Fibroblast of lung (primary cell): ENCODE measurements around the gene RNPEPL1. TPM values are rescaled to one million over a fixed set of nuclear protein-coding genes. Genes with fewer than 3 reads are reported as not detected.

Source experiments
- DNase-seq, 2 donors: peaks; one replicate each; pipeline versions ENCODE4 v3.0.0 to v3.0.0-alpha.2; 2010; ENCODE audit warnings: low read depth in 2 of 2
- H2AFZ ChIP-seq: 2 replicates; pipeline ENCODE4 v1.5.1; 2012; ENCODE audit warnings: low read length, control low read depth, inconsistent platforms
- H3K27ac ChIP-seq: 2 replicates; pipeline ENCODE4 v1.5.1; 2011; ENCODE audit warnings: low read length, control low read depth; ENCODE audit not compliant: insufficient read depth
- H3K27me3 ChIP-seq: 2 replicates; pipeline ENCODE4 v1.5.1; 2011; ENCODE audit warnings: mild to moderate bottlenecking, low read length; ENCODE audit not compliant: control insufficient read depth, insufficient read depth
- H3K36me3 ChIP-seq: 2 replicates; pipeline ENCODE4 v1.5.1; 2011; ENCODE audit warnings: low read length; ENCODE audit not compliant: control insufficient read depth, insufficient read depth
- H3K4me1 ChIP-seq: 2 replicates; pipeline ENCODE4 v1.5.1; 2011; ENCODE audit warnings: low read length; ENCODE audit not compliant: control insufficient read depth, insufficient read depth; ENCODE audit errors: extremely low read depth
- H3K4me2 ChIP-seq: 2 replicates; pipeline ENCODE4 v1.5.1; 2011; ENCODE audit warnings: low read length, control low read depth; ENCODE audit not compliant: insufficient read depth; ENCODE audit errors: extremely low read depth
- H3K4me3 ChIP-seq, 4 experiments: fragments of 200-600 bp in 1 of 4; sonication (generic) in 1 of 4; replicated peaks in 1 of 4; 2 replicates each; pipeline ENCODE4 v1.5.1; 2011 to 2016; ENCODE audit warnings: low read length in 4 of 4, low read depth in 3 of 4, mild to moderate bottlenecking in 3 of 4, control low read depth in 2 of 4, inconsistent platforms in 1 of 4, mixed read lengths in 1 of 4; ENCODE audit not compliant: insufficient read depth in 1 of 4; ENCODE audit errors: control extremely low read depth in 1 of 4
- H3K79me2 ChIP-seq: 2 replicates; pipeline ENCODE4 v1.5.1; 2012; ENCODE audit warnings: mild to moderate bottlenecking, low read length, inconsistent platforms; ENCODE audit not compliant: control insufficient read depth, insufficient read depth
- H3K9ac ChIP-seq: 2 replicates; pipeline ENCODE4 v1.5.1; 2011; ENCODE audit warnings: mild to moderate bottlenecking, low read length, control low read depth; ENCODE audit not compliant: insufficient read depth
- H3K9me3 ChIP-seq: 2 replicates; pipeline ENCODE4 v1.5.1; 2012; ENCODE audit warnings: low read depth, low read length; ENCODE audit not compliant: control insufficient read depth, insufficient read depth
- H4K20me1 ChIP-seq: 2 replicates; pipeline ENCODE4 v1.5.1; 2011; ENCODE audit warnings: low read length; ENCODE audit not compliant: control insufficient read depth, insufficient read depth; ENCODE audit errors: extremely low read depth
- EZH2 ChIP-seq: IDR thresholded peaks from 2 replicates; pipeline ENCODE4 v1.5.1; 2012; ENCODE audit warnings: low read length, control low read depth, mild to moderate bottlenecking; ENCODE audit errors: missing control alignments
- polyA plus RNA-seq, 2 donors: library from polyadenylated mRNA; depleted of rRNA in 1 of 2; stranded (reverse) in 1 of 2; unstranded in 1 of 2; fragments of >200 nt; gene quantifications; 2 replicates each; pipeline ENCODE4 v1.2.1, GENCODE V29; 2011 to 2012; ENCODE audit warnings: missing spikeins in 1 of 2
- total RNA-seq: library from RNA; depleted of rRNA; stranded (reverse); fragments of >200 nt; gene quantifications from 2 replicates; pipeline ENCODE4 v1.2.1, GENCODE V29; 2014
- TF ChIP-seq, protein P1 (sequence below), 2 donors: IDR thresholded peaks in 1 of 2; conservative IDR thresholded peaks in 1 of 2; 1 replicate in 1 of 2; 2 replicates in 1 of 2; pipeline ENCODE4 v1.5.1; 2011 to 2012; ENCODE audit warnings: low read length in 2 of 2, control low read depth in 1 of 2, inconsistent platforms in 1 of 2, low read depth in 1 of 2, mild to moderate bottlenecking in 1 of 2

RNPEPL1 gene
- total and polyA plus RNA-seq, 2 donors (not counting 1 experiment from before 2014, with no cell fraction given), result 7.9 to 20.6 TPM

DNA sequence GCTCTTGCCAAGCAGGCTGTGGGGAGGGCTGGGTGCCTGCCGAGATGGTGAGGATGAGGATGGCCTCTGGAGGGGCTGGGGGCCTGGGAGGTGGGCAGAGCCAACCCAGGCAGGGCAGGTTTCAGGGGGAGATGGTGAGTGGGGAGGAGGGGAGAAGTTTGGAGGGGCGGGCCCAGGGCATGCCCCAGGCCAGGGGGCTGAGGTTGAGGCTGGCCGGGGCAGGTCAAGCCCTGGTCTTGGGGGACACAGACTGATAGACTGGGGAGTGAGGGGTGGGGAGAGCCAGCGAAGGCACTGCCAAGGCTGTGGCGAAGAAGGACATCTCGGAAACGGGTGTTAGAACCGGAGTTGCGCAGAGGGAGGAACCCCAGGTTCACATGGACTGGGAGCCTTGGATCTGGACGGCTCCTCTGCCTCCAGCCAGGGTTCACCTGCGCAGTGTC, 30.9 kb downstream of the RNPEPL1 start:
- H3K27ac ChIP-seq, result no peak overlapping the region
- H3K79me2 ChIP-seq, result no peaks in the 10 kb centered on the region
- H3K36me3 ChIP-seq, result peaks cover 7% of the 10 kb centered on the region
- H3K9me3 ChIP-seq, result no peaks in the 10 kb centered on the region
- no peaks in the 10 kb centered on the region for H3K4me1 ChIP-seq
- DNase-seq, result no peak
- H4K20me1 ChIP-seq, result no peaks in the 10 kb centered on the region
- no peak for TF ChIP-seq EZH2
- TF ChIP-seq, protein P1, sequence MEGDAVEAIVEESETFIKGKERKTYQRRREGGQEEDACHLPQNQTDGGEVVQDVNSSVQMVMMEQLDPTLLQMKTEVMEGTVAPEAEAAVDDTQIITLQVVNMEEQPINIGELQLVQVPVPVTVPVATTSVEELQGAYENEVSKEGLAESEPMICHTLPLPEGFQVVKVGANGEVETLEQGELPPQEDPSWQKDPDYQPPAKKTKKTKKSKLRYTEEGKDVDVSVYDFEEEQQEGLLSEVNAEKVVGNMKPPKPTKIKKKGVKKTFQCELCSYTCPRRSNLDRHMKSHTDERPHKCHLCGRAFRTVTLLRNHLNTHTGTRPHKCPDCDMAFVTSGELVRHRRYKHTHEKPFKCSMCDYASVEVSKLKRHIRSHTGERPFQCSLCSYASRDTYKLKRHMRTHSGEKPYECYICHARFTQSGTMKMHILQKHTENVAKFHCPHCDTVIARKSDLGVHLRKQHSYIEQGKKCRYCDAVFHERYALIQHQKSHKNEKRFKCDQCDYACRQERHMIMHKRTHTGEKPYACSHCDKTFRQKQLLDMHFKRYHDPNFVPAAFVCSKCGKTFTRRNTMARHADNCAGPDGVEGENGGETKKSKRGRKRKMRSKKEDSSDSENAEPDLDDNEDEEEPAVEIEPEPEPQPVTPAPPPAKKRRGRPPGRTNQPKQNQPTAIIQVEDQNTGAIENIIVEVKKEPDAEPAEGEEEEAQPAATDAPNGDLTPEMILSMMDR (conservative IDR thresholded peaks at IDR 0.05 in 1 of 2, IDR thresholded peaks at IDR 0.05 in 1 of 2; ENCODE audit: low read depth in 1 of 2, low read length in 2 of 2), result no peak
- no peak overlapping the region for H2AFZ ChIP-seq
- no peaks in the 10 kb centered on the region for H3K27me3 ChIP-seq
- no peak overlapping the region for H3K4me2 ChIP-seq
- H3K9ac ChIP-seq, result no peak overlapping the region
- no peak overlapping the region for H3K4me3 ChIP-seq

DNA sequence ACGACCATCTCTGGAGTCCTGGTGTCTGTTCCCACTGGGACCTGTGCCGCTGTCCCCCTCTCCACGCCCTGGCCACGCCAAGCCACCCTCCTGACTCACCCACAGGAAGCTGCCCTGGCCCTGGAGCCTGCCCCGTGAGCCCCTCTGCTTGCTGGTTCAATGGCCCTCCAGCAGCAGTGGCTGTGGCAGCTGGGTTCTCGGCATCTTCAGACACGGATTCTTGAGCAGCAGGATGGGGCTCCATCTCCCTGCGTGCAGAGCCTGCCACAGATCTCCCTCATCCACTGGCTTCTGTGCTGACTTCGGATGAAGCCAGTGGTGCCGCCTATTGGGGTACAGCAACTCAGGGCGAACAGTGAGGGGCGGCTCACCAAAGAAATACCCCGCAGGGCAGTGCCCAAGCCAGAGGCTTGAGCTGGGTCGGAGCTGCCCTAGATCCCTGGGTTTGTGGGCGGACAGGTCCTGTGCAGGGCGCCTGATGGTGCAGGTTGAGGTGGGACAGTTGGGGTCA, 32.2 kb downstream of the RNPEPL1 start:
- Histone ChIP-seq H3K4me1 (no peaks in the 10 kb centered on the region), H3K4me3 (no peak overlapping the region), H3K9ac (no peak overlapping the region), H3K4me2 (no peak overlapping the region), H4K20me1 (no peaks in the 10 kb centered on the region), H2AFZ (no peak overlapping the region), H3K27ac (no peak overlapping the region), H3K27me3 (no peaks in the 10 kb centered on the region), H3K79me2 (no peaks in the 10 kb centered on the region), H3K36me3 (peaks cover 5% of the 10 kb centered on the region), H3K9me3 (no peaks in the 10 kb centered on the region)
- no peak for TF ChIP-seq EZH2
- TF ChIP-seq, protein P1 (conservative IDR thresholded peaks at IDR 0.05 in 1 of 2, IDR thresholded peaks at IDR 0.05 in 1 of 2; ENCODE audit: low read depth in 1 of 2, low read length in 2 of 2), result no peak
- DNase-seq, result no peak

DNA sequence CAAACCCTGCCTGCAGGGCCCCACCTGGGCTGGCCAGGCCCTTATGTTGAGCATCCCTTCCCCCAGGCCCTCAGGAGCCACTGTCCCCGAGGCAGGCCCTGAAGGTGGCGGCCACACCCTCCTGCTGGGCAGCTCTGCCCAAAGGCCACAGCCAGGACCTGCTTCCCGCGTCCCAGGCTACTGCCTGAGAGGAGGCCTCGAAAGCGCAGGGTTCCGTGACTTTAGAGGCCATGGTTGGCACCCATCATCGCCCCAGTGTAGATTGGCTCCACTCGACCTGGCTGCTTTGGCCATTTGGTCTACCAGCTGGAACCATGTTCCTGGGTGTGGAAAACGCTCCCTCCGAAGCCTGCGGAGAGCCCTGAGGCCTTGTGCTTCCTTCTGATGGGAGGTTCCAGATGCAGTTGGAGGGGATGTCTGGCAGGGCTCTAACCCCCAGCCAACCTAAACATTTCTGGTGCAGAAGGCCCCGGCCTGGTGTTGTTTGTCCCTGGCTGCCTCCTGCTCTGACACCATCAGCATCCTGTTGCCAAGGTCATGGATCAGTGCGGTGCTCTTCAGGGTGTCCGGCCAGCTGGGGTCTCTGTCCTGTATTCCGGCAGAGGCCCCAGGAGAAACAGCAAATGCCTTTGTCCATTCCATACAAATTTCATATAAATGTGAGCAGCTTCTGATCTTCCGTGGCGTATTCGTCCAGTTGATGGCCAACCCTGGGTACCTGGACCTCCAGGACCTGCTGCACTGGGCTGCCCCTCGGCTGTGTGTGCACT, 33.0 kb downstream of the RNPEPL1 start:
- Histone ChIP-seq H3K9ac (no peak overlapping the region), H2AFZ (no peak overlapping the region), H3K79me2 (no peaks in the 10 kb centered on the region), H3K27ac (no peak overlapping the region), H3K36me3 (peaks cover 5% of the 10 kb centered on the region), H3K4me1 (no peaks in the 10 kb centered on the region), H4K20me1 (no peaks in the 10 kb centered on the region), H3K27me3 (no peaks in the 10 kb centered on the region), H3K4me3 (no peak overlapping the region), H3K9me3 (no peaks in the 10 kb centered on the region), H3K4me2 (no peak overlapping the region)
- DNase-seq, result no peak
- TF ChIP-seq EZH2, result no peak
- TF ChIP-seq, protein P1 (conservative IDR thresholded peaks at IDR 0.05 in 1 of 2, IDR thresholded peaks at IDR 0.05 in 1 of 2; ENCODE audit: low read depth in 1 of 2, low read length in 2 of 2), result no peak
